ENCODE measurements around the gene KLHL42.

KLHL42 gene

GRCh38 chr12:27780612-27781408, 777 bp downstream of the KLHL42 start:
- H3K9me3 ChIP-seq (ENCODE audit: control insufficient read depth, low read length): no peaks in the 10 kb centered on the region
- WGBS, 2 experiments: 7 to 8% methylated on average over 27 of the region's 27 CpGs
- H3K27ac ChIP-seq (ENCODE audit: insufficient read depth, low read depth, low read length, poor library complexity, severe bottlenecking): no peak overlapping the region
- H3K36me3 ChIP-seq (ENCODE audit: control insufficient read depth, insufficient read depth, low read length): no peaks in the 10 kb centered on the region
- peak overlapping the region; percentile 81 for H3K4me3 ChIP-seq (ENCODE audit: insufficient read depth, low read depth, low read length)
- peaks cover 20% of the 10 kb centered on the region for H3K4me1 ChIP-seq (ENCODE audit: control insufficient read depth, insufficient read depth, low read length)
- H3K27me3 ChIP-seq (ENCODE audit: control insufficient read depth, insufficient read depth, low read length, poor library complexity, severe bottlenecking): no peaks in the 10 kb centered on the region

GRCh38 chr12:27781680-27782079, 1.6 kb downstream of the KLHL42 start:
- no peak overlapping the region for H3K27ac ChIP-seq (ENCODE audit: insufficient read depth, low read depth, low read length, poor library complexity, severe bottlenecking)
- peaks cover 20% of the 10 kb centered on the region for H3K4me1 ChIP-seq (ENCODE audit: control insufficient read depth, insufficient read depth, low read length)
- H3K27me3 ChIP-seq (ENCODE audit: control insufficient read depth, insufficient read depth, low read length, poor library complexity, severe bottlenecking): no peaks in the 10 kb centered on the region
- H3K4me3 ChIP-seq (ENCODE audit: insufficient read depth, low read depth, low read length): peak overlapping the region; percentile 81
- H3K9me3 ChIP-seq (ENCODE audit: control insufficient read depth, low read length): no peaks in the 10 kb centered on the region
- 56 to 68% methylated on average over 4 of the region's 5 CpGs for WGBS, 2 experiments
- no peaks in the 10 kb centered on the region for H3K36me3 ChIP-seq (ENCODE audit: control insufficient read depth, insufficient read depth, low read length)

- Histone ChIP-seq H3K36me3 (ENCODE audit: control insufficient read depth, insufficient read depth, low read length) (no peaks in the 10 kb centered on the region), H3K4me1 (ENCODE audit: control insufficient read depth, insufficient read depth, low read length) (peaks cover 20% of the 10 kb centered on the region), H3K27me3 (ENCODE audit: control insufficient read depth, insufficient read depth, low read length, poor library complexity, severe bottlenecking) (no peaks in the 10 kb centered on the region), H3K4me3 (ENCODE audit: insufficient read depth, low read depth, low read length) (peak overlapping the region; percentile 16), H3K9me3 (ENCODE audit: control insufficient read depth, low read length) (no peaks in the 10 kb centered on the region), H3K27ac (ENCODE audit: insufficient read depth, low read depth, low read length, poor library complexity, severe bottlenecking) (no peak overlapping the region)
- WGBS, 2 experiments: 60 to 67% methylated on average over 1 of the region's 1 CpG
Observed at GRCh38 chr12:27782481-27782880, 2.4 kb downstream of the KLHL42 start.

GRCh38 chr12:27785882-27786570, 6.0 kb downstream of the KLHL42 start:
- Histone ChIP-seq H3K9me3 (ENCODE audit: control insufficient read depth, low read length) (no peaks in the 10 kb centered on the region), H3K4me1 (ENCODE audit: control insufficient read depth, insufficient read depth, low read length) (peaks cover 17% of the 10 kb centered on the region), H3K27ac (ENCODE audit: insufficient read depth, low read depth, low read length, poor library complexity, severe bottlenecking) (no peak overlapping the region), H3K27me3 (ENCODE audit: control insufficient read depth, insufficient read depth, low read length, poor library complexity, severe bottlenecking) (no peaks in the 10 kb centered on the region), H3K36me3 (ENCODE audit: control insufficient read depth, insufficient read depth, low read length) (no peaks in the 10 kb centered on the region), H3K4me3 (ENCODE audit: insufficient read depth, low read depth, low read length) (no peak overlapping the region)
- 95 to 99% methylated on average over 3 of the region's 3 CpGs for WGBS, 2 experiments

- 88 to 92% methylated on average over 2 of the region's 2 CpGs for WGBS, 2 experiments
- Histone ChIP-seq H3K4me3 (ENCODE audit: insufficient read depth, low read depth, low read length) (no peak overlapping the region), H3K9me3 (ENCODE audit: control insufficient read depth, low read length) (no peaks in the 10 kb centered on the region), H3K4me1 (ENCODE audit: control insufficient read depth, insufficient read depth, low read length) (peaks cover 3% of the 10 kb centered on the region), H3K36me3 (ENCODE audit: control insufficient read depth, insufficient read depth, low read length) (peaks cover 9% of the 10 kb centered on the region), H3K27ac (ENCODE audit: insufficient read depth, low read depth, low read length, poor library complexity, severe bottlenecking) (no peak overlapping the region), H3K27me3 (ENCODE audit: control insufficient read depth, insufficient read depth, low read length, poor library complexity, severe bottlenecking) (no peaks in the 10 kb centered on the region)
Observed at GRCh38 chr12:27787559-27787958, 7.5 kb downstream of the KLHL42 start.

- Histone ChIP-seq H3K27me3 (ENCODE audit: control insufficient read depth, insufficient read depth, low read length, poor library complexity, severe bottlenecking) (no peaks in the 10 kb centered on the region), H3K27ac (ENCODE audit: insufficient read depth, low read depth, low read length, poor library complexity, severe bottlenecking) (no peak overlapping the region), H3K4me3 (ENCODE audit: insufficient read depth, low read depth, low read length) (no peak overlapping the region), H3K9me3 (ENCODE audit: control insufficient read depth, low read length) (no peaks in the 10 kb centered on the region), H3K36me3 (ENCODE audit: control insufficient read depth, insufficient read depth, low read length) (peaks cover 27% of the 10 kb centered on the region), H3K4me1 (ENCODE audit: control insufficient read depth, insufficient read depth, low read length) (no peaks in the 10 kb centered on the region)
- WGBS, 2 experiments: 88 to 96% methylated on average over 1 to 2 of the region's 2 CpGs
Observed at GRCh38 chr12:27790179-27790578, 10.1 kb downstream of the KLHL42 start.

- Histone ChIP-seq H3K27me3 (ENCODE audit: control insufficient read depth, insufficient read depth, low read length, poor library complexity, severe bottlenecking) (no peaks in the 10 kb centered on the region), H3K4me3 (ENCODE audit: insufficient read depth, low read depth, low read length) (no peak overlapping the region), H3K36me3 (ENCODE audit: control insufficient read depth, insufficient read depth, low read length) (peaks cover 39% of the 10 kb centered on the region), H3K4me1 (ENCODE audit: control insufficient read depth, insufficient read depth, low read length) (no peaks in the 10 kb centered on the region), H3K9me3 (ENCODE audit: control insufficient read depth, low read length) (no peaks in the 10 kb centered on the region), H3K27ac (ENCODE audit: insufficient read depth, low read depth, low read length, poor library complexity, severe bottlenecking) (no peak overlapping the region)
- 93 to 95% methylated on average over 4 to 5 of the region's 6 CpGs for WGBS, 2 experiments
Observed at GRCh38 chr12:27794818-27795584, 15.0 kb downstream of the KLHL42 start.

GRCh38 chr12:27796128-27796527, 16.1 kb downstream of the KLHL42 start:
- no peak overlapping the region for H3K27ac ChIP-seq (ENCODE audit: insufficient read depth, low read depth, low read length, poor library complexity, severe bottlenecking)
- no peak overlapping the region for H3K4me3 ChIP-seq (ENCODE audit: insufficient read depth, low read depth, low read length)
- WGBS, 2 experiments: 95 to 96% methylated on average over 7 of the region's 7 CpGs
- H3K36me3 ChIP-seq (ENCODE audit: control insufficient read depth, insufficient read depth, low read length): peaks cover 39% of the 10 kb centered on the region
- no peaks in the 10 kb centered on the region for H3K27me3 ChIP-seq (ENCODE audit: control insufficient read depth, insufficient read depth, low read length, poor library complexity, severe bottlenecking)
- H3K4me1 ChIP-seq (ENCODE audit: control insufficient read depth, insufficient read depth, low read length): no peaks in the 10 kb centered on the region
- no peaks in the 10 kb centered on the region for H3K9me3 ChIP-seq (ENCODE audit: control insufficient read depth, low read length)

GRCh38 chr12:27797301-27798025, 17.4 kb downstream of the KLHL42 start:
- Histone ChIP-seq H3K27ac (ENCODE audit: insufficient read depth, low read depth, low read length, poor library complexity, severe bottlenecking) (no peak overlapping the region), H3K4me1 (ENCODE audit: control insufficient read depth, insufficient read depth, low read length) (no peaks in the 10 kb centered on the region), H3K4me3 (ENCODE audit: insufficient read depth, low read depth, low read length) (no peak overlapping the region), H3K36me3 (ENCODE audit: control insufficient read depth, insufficient read depth, low read length) (peaks cover 30% of the 10 kb centered on the region), H3K9me3 (ENCODE audit: control insufficient read depth, low read length) (no peaks in the 10 kb centered on the region), H3K27me3 (ENCODE audit: control insufficient read depth, insufficient read depth, low read length, poor library complexity, severe bottlenecking) (no peaks in the 10 kb centered on the region)
- WGBS, 2 experiments: 93 to 97% methylated on average over 24 of the region's 24 CpGs
